ENCODE data around the gene EMILIN2.

GRCh38 chr18:2814928-2815327 is 31.9 kb upstream of the EMILIN2 start:
- TF ChIP-seq CTCF (IDR thresholded peaks at IDR 0.05; ENCODE audit: low read depth, low read length, missing input control) = no peak
- no peak for TF ChIP-seq RAD21 (IDR thresholded peaks at IDR 0.05)
- no peak for TF ChIP-seq JUND (IDR thresholded peaks at IDR 0.05)
- TF ChIP-seq, protein P1, sequence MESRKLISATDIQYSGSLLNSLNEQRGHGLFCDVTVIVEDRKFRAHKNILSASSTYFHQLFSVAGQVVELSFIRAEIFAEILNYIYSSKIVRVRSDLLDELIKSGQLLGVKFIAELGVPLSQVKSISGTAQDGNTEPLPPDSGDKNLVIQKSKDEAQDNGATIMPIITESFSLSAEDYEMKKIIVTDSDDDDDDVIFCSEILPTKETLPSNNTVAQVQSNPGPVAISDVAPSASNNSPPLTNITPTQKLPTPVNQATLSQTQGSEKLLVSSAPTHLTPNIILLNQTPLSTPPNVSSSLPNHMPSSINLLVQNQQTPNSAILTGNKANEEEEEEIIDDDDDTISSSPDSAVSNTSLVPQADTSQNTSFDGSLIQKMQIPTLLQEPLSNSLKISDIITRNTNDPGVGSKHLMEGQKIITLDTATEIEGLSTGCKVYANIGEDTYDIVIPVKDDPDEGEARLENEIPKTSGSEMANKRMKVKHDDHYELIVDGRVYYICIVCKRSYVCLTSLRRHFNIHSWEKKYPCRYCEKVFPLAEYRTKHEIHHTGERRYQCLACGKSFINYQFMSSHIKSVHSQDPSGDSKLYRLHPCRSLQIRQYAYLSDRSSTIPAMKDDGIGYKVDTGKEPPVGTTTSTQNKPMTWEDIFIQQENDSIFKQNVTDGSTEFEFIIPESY (IDR thresholded peaks at IDR 0.05) = no peak
